ENCODE data around the gene MELTF. TPM values are rescaled to one million over a fixed set of nuclear protein-coding genes. Genes with fewer than 3 reads are reported as not detected.

Gene MELTF
- total and polyA plus RNA-seq, 2 of the 13 experiments (the other 11 are each of a cell fraction or from before 2014, with no cell fraction given): 3.2 to 7.5 TPM

Other genes starting within 250 kb of the MELTF start
- 30.9 and 45.2 TPM in 2 replicates for gene SENP5, start 161.9 kb downstream of the MELTF start, total RNA-seq (2016; rRNA removed; fragmentation: Illumina TruSeq; extraction: Trizol)
- gene SENP5, start 161.9 kb downstream of the MELTF start, polyA plus RNA-seq (2011; rRNA removed): 17.6 and 18.7 TPM in 2 replicates
- gene NCBP2, start 87.3 kb downstream of the MELTF start, total RNA-seq (2016; rRNA removed; fragmentation: Illumina TruSeq; extraction: Trizol): 58.7 and 69.2 TPM in 2 replicates
- 78.5 and 95.5 TPM in 2 replicates for gene NCBP2, start 87.3 kb downstream of the MELTF start, polyA plus RNA-seq (2011; rRNA removed)
- gene PIGZ, start 61.0 kb downstream of the MELTF start, total RNA-seq (2016; rRNA removed; fragmentation: Illumina TruSeq; extraction: Trizol): 2.2 and 4.7 TPM in 2 replicates
- gene PIGZ, start 61.0 kb downstream of the MELTF start, polyA plus RNA-seq (2011; rRNA removed): 60.5 and 75.7 TPM in 2 replicates

All from HepG2 (cell line).